Natural killer cell (primary cell): ENCODE data around the gene KAT2B. TPM values are rescaled to one million over a fixed set of nuclear protein-coding genes. Genes with fewer than 3 reads are reported as not detected.
A peak's percentile ranks its signal among the peaks of the same experiment; 100 is the strongest.

Source experiments
- ATAC-seq, 3 donors: fragments of 150-1000 bp in 2 of 3; fragments of 200-7000 bp in 1 of 3; cut with Tn5 transposase; 1 replicate in 1 of 3; 2 replicates in 2 of 3; pipeline ENCODE4 v1.10.0; 2021; ENCODE audit warnings: mild to moderate bottlenecking in 2 of 3, moderate library complexity in 2 of 3
- DNase-seq, 2 donors: peaks; one replicate each; pipeline versions ENCODE4 v3.0.0 to v3.0.0-alpha.2; 2013 to 2021; ENCODE audit warnings: mixed read lengths in 1 of 2
- H3K27ac ChIP-seq: one replicate; pipeline ENCODE4 v1.5.1; 2013; ENCODE audit warnings: mild to moderate bottlenecking, low read length
- H3K27me3 ChIP-seq: one replicate; pipeline ENCODE4 v1.6.1; 2013; ENCODE audit warnings: low read length; ENCODE audit not compliant: control insufficient read depth, insufficient read depth
- H3K36me3 ChIP-seq: one replicate; pipeline ENCODE4 v1.6.1; 2013; ENCODE audit warnings: low read length; ENCODE audit not compliant: control insufficient read depth, insufficient read depth
- H3K4me1 ChIP-seq: one replicate; pipeline ENCODE4 v1.6.1; 2013; ENCODE audit warnings: low read length; ENCODE audit not compliant: control insufficient read depth, insufficient read depth
- H3K4me3 ChIP-seq: one replicate; pipeline ENCODE4 v1.5.1; 2013; ENCODE audit warnings: low read length
- H3K9me3 ChIP-seq: one replicate; pipeline ENCODE4 v1.6.1; 2013; ENCODE audit warnings: low read length; ENCODE audit not compliant: control insufficient read depth, insufficient read depth
- H3K27ac Mint-ChIP-seq, 2 donors: one replicate each; pipeline ENCODE4 v1.8.0; 2022; ENCODE audit warnings: mild to moderate bottlenecking in 2 of 2, mixed read lengths in 2 of 2, moderate library complexity in 1 of 2
- H3K27me3 Mint-ChIP-seq, 2 donors: one replicate each; pipeline ENCODE4 v1.8.0; 2022; ENCODE audit warnings: low read depth in 2 of 2, mixed read lengths in 2 of 2
- H3K36me3 Mint-ChIP-seq: one replicate; pipeline ENCODE4 v1.8.0; 2022; ENCODE audit warnings: mixed read lengths
- H3K4me1 Mint-ChIP-seq, 2 donors: one replicate each; pipeline ENCODE4 v1.8.0; 2022; ENCODE audit warnings: mixed read lengths in 2 of 2
- H3K4me3 Mint-ChIP-seq: one replicate; pipeline ENCODE4 v1.8.0; 2022; ENCODE audit warnings: mild to moderate bottlenecking, moderate library complexity, mixed read lengths
- H3K9me3 Mint-ChIP-seq, 2 donors: one replicate each; pipeline ENCODE4 v1.8.0; 2022; ENCODE audit warnings: mixed read lengths in 2 of 2
- WGBS: methylation state at CpG from one replicate; pipeline ENCODE4 v1.1.7; 2013; ENCODE audit warnings: missing lambda C conversion rate; ENCODE audit not compliant: insufficient coverage; 5-methylcytosine and 5-hydroxymethylcytosine counted together
- intact Hi-C: fragments of 100-400 bp; cut with micrococcal nuclease; formaldehyde crosslinking; loops from one replicate; pipeline ENCODE4 v1.14.2; 2022
- total RNA-seq, 4 donors: library from RNA; stranded (reverse); fragments of 120-200 nt in 1 of 4; gene quantifications; one replicate each; pipeline versions ENCODE4 v1.2.3 to v1.2.4, GENCODE V29; 2013 to 2022
- TF ChIP-seq, protein P1 (sequence below): fragments of 200-600 bp; IDR thresholded peaks from one replicate; pipeline ENCODE4 v1.8.0; 2022; ENCODE audit warnings: antibody characterized with exemption

The KAT2B gene
- total RNA-seq, 3 donors from 2014 or later (not counting 1 experiment from before 2014, with no cell fraction given), result 132 to 156 (median 146) TPM

- 0% methylated on average over 3 of the region's 4 CpGs for WGBS
- ATAC-seq, result no peak
- TF ChIP-seq, protein P1, sequence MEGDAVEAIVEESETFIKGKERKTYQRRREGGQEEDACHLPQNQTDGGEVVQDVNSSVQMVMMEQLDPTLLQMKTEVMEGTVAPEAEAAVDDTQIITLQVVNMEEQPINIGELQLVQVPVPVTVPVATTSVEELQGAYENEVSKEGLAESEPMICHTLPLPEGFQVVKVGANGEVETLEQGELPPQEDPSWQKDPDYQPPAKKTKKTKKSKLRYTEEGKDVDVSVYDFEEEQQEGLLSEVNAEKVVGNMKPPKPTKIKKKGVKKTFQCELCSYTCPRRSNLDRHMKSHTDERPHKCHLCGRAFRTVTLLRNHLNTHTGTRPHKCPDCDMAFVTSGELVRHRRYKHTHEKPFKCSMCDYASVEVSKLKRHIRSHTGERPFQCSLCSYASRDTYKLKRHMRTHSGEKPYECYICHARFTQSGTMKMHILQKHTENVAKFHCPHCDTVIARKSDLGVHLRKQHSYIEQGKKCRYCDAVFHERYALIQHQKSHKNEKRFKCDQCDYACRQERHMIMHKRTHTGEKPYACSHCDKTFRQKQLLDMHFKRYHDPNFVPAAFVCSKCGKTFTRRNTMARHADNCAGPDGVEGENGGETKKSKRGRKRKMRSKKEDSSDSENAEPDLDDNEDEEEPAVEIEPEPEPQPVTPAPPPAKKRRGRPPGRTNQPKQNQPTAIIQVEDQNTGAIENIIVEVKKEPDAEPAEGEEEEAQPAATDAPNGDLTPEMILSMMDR, result no peak
- Mint-ChIP-seq H3K27ac (peak overlapping the region; percentile 96 to 98), H3K9me3 (no peaks in the 10 kb centered on the region), H3K27me3 (no peaks in the 10 kb centered on the region), H3K4me3 (peak overlapping the region; percentile 96), H3K36me3 (no peaks in the 10 kb centered on the region), H3K4me1 (peaks cover 43 to 48% of the 10 kb centered on the region in 2 donors)
- peak overlapping the region; percentile 93 for H3K27ac ChIP-seq
- H3K4me1 ChIP-seq, result peaks cover 32% of the 10 kb centered on the region
- no peak for DNase-seq
- H3K36me3 ChIP-seq, result no peaks in the 10 kb centered on the region
- H3K4me3 ChIP-seq, result peak overlapping the region; percentile 73
- no peaks in the 10 kb centered on the region for H3K27me3 ChIP-seq
- no peaks in the 10 kb centered on the region for H3K9me3 ChIP-seq
- intact Hi-C loops, result loop anchor here (2.0 kb wide), 1 partner anchor 93 kb away; the partner anchor contains the start of gene RAB5A
Observed at GRCh38 chr3:20039466-20039764, 831 bp upstream of the KAT2B start.

GRCh38 chr3:20040548-20041196 lies 426 bp downstream of the KAT2B start:
- peaks cover 41% of the 10 kb centered on the region for H3K4me1 ChIP-seq
- under 1% methylated on average over 60 of the region's 64 CpGs for whole genome bisulfite sequencing

GRCh38 chr3:20041197-20041780 lies 1.0 kb downstream of the KAT2B start:
- Mint-ChIP-seq H3K27me3 (no peaks in the 10 kb centered on the region), H3K36me3 (no peaks in the 10 kb centered on the region), H3K9me3 (no peaks in the 10 kb centered on the region), H3K27ac (peak overlapping the region; percentile 96 to 97), H3K4me3 (peak overlapping the region; percentile 90), H3K4me1 (peaks cover 55 to 56% of the 10 kb centered on the region in 2 donors)
- Histone ChIP-seq H3K4me1 (peaks cover 44% of the 10 kb centered on the region), H3K9me3 (no peaks in the 10 kb centered on the region), H3K27me3 (no peaks in the 10 kb centered on the region), H3K36me3 (no peaks in the 10 kb centered on the region), H3K4me3 (peak overlapping the region; percentile 91), H3K27ac (peak overlapping the region; percentile 86)
- DNase-seq (peak; percentile 68 to 83), ATAC-seq (peak; percentile 36 to 61 (median 43))
- under 1% methylated on average over 28 of the region's 28 CpGs for WGBS
- intact Hi-C loops, result loop anchor here (1.0 to 2.0 kb wide), 3 partner anchors 13 to 146 kb away; partner anchors contain the start of gene SGO1
- TF ChIP-seq, protein P1, result no peak

More at GRCh38 chr3:20040548-20041196, 426 bp downstream of the KAT2B start:
- peak overlapping the region; percentile 90 for H3K4me3 Mint-ChIP-seq
- TF ChIP-seq, protein P1, result no peak
- peak; percentile 57 to 81 for DNase-seq
- H3K27me3 Mint-ChIP-seq, result no peaks in the 10 kb centered on the region
- H3K36me3 ChIP-seq, result no peaks in the 10 kb centered on the region
- intact Hi-C loops, result loop anchor here (1.0 to 2.0 kb wide), 4 partner anchors 14 to 146 kb away; partner anchors contain the start of gene SGO1
- peak overlapping the region; percentile 91 for H3K4me3 ChIP-seq
- H3K9me3 Mint-ChIP-seq, result no peaks in the 10 kb centered on the region
- H3K27me3 ChIP-seq, result no peaks in the 10 kb centered on the region
- ATAC-seq, result peak; percentile 28 to 54 (median 40)
- no peaks in the 10 kb centered on the region for H3K36me3 Mint-ChIP-seq
- peak overlapping the region; percentile 86 for H3K27ac ChIP-seq
- peak overlapping the region; percentile 96 to 97 for H3K27ac Mint-ChIP-seq
- no peaks in the 10 kb centered on the region for H3K9me3 ChIP-seq
- H3K4me1 Mint-ChIP-seq, result peaks cover 52 to 53% of the 10 kb centered on the region in 2 donors
